ENCODE measurements around the gene ATP5F1B. TPM values are rescaled to one million over a fixed set of nuclear protein-coding genes. Genes with fewer than 3 reads are reported as not detected.
A peak's percentile ranks its signal among the peaks of the same experiment; 100 is the strongest.
"Not testable (repeated sequence)": the region's sequence is repeated elsewhere in the genome, so short reads cannot be mapped to it uniquely, and the experiment has no call there.

Gene ATP5F1B
- polyA plus RNA-seq, 2 of the 4 experiments (the other 2 are of a cell fraction): 778 to 1,500 TPM

- DNase-seq (ENCODE audit: low read depth in 1 of 2, low spot score in 1 of 2) (no peak), ATAC-seq (peak in 1 of 2 experiments; percentile 14; a peak in 2 of 6 replicates), FAIRE-seq (no peak)
- Histone ChIP-seq H3K4me3 (no peak overlapping the region), H3K4me1 (no peaks in the 10 kb centered on the region), H3K9me3 (no peaks in the 10 kb centered on the region), H3K27ac (no peak overlapping the region), H3K4me2 (no peak overlapping the region)
- ChIA-PET CTCF (no interaction called here), POLR2A (interaction anchor here (2.2 kb wide), 1 partner anchor 31 kb away, joined by 5 read pairs; the partner anchor contains the start of gene PTGES3)
- WGBS (ENCODE audit: missing lambda C conversion rate): 85% methylated on average over 7 of the region's 7 CpGs
- TF ChIP-seq TP53 (CRISPR knock-in tag; IDR thresholded peaks at IDR 0.05) (no peak), SREBF2 (IDR thresholded peaks at IDR 0.05) (no peak), KDM5A (IDR thresholded peaks at IDR 0.05) (no peak), RARB (CRISPR knock-in tag; IDR thresholded peaks at IDR 0.05) (no peak), JUNB (IDR thresholded peaks at IDR 0.05) (no peak), EHF (CRISPR knock-in tag; IDR thresholded peaks at IDR 0.05) (no peak), HDAC2 (IDR thresholded peaks at IDR 0.05) (no peak), CBX8 (IDR thresholded peaks at IDR 0.05) (no peak), ATOH8 (CRISPR knock-in tag; IDR thresholded peaks at IDR 0.05; ENCODE audit: low read depth) (no peak), PHF8 (IDR thresholded peaks at IDR 0.05; ENCODE audit: borderline replicate concordance, low read depth) (no peak), BCL3 (IDR thresholded peaks at IDR 0.05) (no peak), ZC3H11A (IDR thresholded peaks at IDR 0.05) (no peak), EP300 (IDR thresholded peaks at IDR 0.05) (no peak)
These were observed 11.9 kb upstream of the ATP5F1B start for GRCh38 chr12:56657416-56658379.

DNA sequence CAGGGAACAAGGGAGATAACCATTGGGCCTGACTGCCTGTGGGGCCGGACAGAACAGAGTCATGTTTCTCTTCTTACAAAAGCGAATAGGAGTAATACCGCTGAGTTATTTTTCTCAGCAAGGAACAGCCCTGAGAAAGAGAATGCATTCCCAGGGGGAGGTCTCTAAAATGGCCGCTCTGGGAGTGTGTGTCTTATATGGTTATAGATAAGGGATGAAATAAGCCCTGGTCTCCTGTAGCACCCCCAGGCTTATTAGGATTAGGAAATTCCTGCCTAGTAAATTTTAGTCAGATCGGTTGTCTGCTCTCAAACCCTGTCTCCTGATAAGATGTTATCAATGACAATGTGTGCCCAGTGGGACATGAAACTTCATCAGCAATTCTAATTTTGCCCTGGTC is 8.0 kb upstream of the ATP5F1B start:
- 75% methylated on average over 5 of the region's 5 CpGs for WGBS (ENCODE audit: missing lambda C conversion rate)
- H3K4me2 ChIP-seq; ATAC-seq; DNase-seq (ENCODE audit: low read depth in 1 of 2, low spot score in 1 of 2); H3K4me1 ChIP-seq; FAIRE-seq; H3K9me3 ChIP-seq; H3K27ac ChIP-seq; H3K4me3 ChIP-seq; POLR2A ChIA-PET: not testable (repeated sequence)
- CTCF ChIA-PET: interaction anchor here (1.0 to 1.5 kb wide), 2 partner anchors 17 kb away, joined by 3 to 6 read pairs; no protein-coding TSS in a partner anchor

DNA sequence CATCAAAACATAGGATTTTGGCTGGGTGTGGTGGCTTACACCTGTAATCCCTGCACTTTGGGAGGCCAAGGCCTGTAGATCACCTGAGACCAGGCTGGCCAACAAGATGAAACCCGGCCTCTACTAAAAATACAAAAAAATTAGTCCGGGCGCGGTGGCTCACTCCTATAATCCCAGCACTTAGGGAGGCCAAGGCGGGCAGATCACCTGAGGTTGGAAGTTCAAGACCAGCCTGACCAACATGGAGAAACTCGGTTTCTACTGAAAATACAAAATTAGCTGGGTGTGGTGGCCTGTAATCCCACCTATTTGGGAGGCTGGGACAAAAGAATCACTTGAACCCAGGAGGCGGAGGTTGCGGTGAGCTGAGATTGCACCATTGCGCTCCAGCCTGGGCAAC is 2.2 kb upstream of the ATP5F1B start:
- H3K27ac ChIP-seq; H3K4me2 ChIP-seq; ATAC-seq; POLR2A ChIA-PET; FAIRE-seq; H3K4me3 ChIP-seq; DNase-seq (ENCODE audit: low read depth in 1 of 2, low spot score in 1 of 2); H3K9me3 ChIP-seq: not testable (repeated sequence)
- CTCF ChIA-PET: interaction anchor here (0.7 to 4.3 kb wide), 3 partner anchors 12 to 492 kb away, joined by 3 to 37 read pairs (median 4); no protein-coding TSS in a partner anchor
- H3K4me1 ChIP-seq: peaks cover 17% of the 10 kb centered on the region; the same call in 2 of the 3 replicates
- 85% methylated on average over 9 of the region's 9 CpGs for WGBS (ENCODE audit: missing lambda C conversion rate)

GRCh38 chr12:56645201-56645716 is 525 bp downstream of the ATP5F1B start:
- Histone ChIP-seq H3K27ac (peak overlapping the region; percentile 88 to 91), H3K4me1 (peaks cover 17% of the 10 kb centered on the region; the same call in 2 of the 3 replicates), H3K9me3 (no peaks in the 10 kb centered on the region), H3K4me2 (peak overlapping the region; percentile 79), H3K4me3 (peak overlapping the region; percentile 78)
- FAIRE-seq (no peak), DNase-seq (ENCODE audit: low read depth in 1 of 2, low spot score in 1 of 2) (no peak), ATAC-seq (no peak)
- CTCF ChIA-PET: interaction anchor here (0.8 to 4.3 kb wide), 3 partner anchors 9 to 38 kb away, joined by 3 to 37 read pairs (median 3); no protein-coding TSS in a partner anchor
- POLR2A ChIA-PET: interaction anchor here (0.6 to 2.2 kb wide), 4 partner anchors 9 to 61 kb away, joined by 4 to 22 read pairs (median 12); partner anchors contain the start of gene PTGES3
- 1% methylated on average over 29 of the region's 29 CpGs for WGBS (ENCODE audit: missing lambda C conversion rate)
- TF ChIP-seq GATA3 (IDR thresholded peaks at IDR 0.05; ENCODE audit: borderline replicate concordance) (0 out of 2 replicates have a peak, but pooled peaks have one; percentile 19), HOXB5 (CRISPR knock-in tag; IDR thresholded peaks at IDR 0.05) (no peak)
